Left lung (tissue), 10 donors: Measurements from ENCODE around the gene MEPCE. TPM values are rescaled to one million over a fixed set of nuclear protein-coding genes. Genes with fewer than 3 reads are reported as not detected.
A peak's percentile ranks its signal among the peaks of the same experiment; 100 is the strongest.

Source experiments
- ATAC-seq: fragments of 200-7000 bp; cut with Tn5 transposase; one replicate; pipeline ENCODE4 v1.9.1; 2020; ENCODE audit warnings: moderate library complexity
- DNase-seq, 4 donors: peaks; one replicate each; pipeline ENCODE4 v3.0.0-alpha.2; 2013 to 2020
- H3K27ac ChIP-seq, 2 donors: fragments of 200-600 bp; sonication (generic) in 1 of 2; one replicate each; pipeline versions ENCODE4 v1.5.0 to v1.8.0; 2020 to 2021
- H3K27me3 ChIP-seq, 2 donors: fragments of 200-600 bp; sonication (generic) in 1 of 2; one replicate each; pipeline versions ENCODE4 v1.5.0 to v1.8.0; 2020 to 2021
- H3K36me3 ChIP-seq, 2 donors: fragments of 200-600 bp; sonication (generic) in 1 of 2; one replicate each; pipeline versions ENCODE4 v1.5.0 to v1.8.0; 2020 to 2021
- H3K4me1 ChIP-seq, 2 donors: fragments of 200-600 bp; one replicate each; pipeline ENCODE4 v1.8.0; 2021
- H3K4me3 ChIP-seq, 2 donors: fragments of 200-600 bp; sonication (generic) in 1 of 2; one replicate each; pipeline versions ENCODE4 v1.5.0 to v1.8.0; 2020 to 2021; ENCODE audit warnings: mild to moderate bottlenecking in 1 of 2
- H3K9me3 ChIP-seq, 2 donors: fragments of 200-600 bp; sonication (generic) in 1 of 2; one replicate each; pipeline versions ENCODE4 v1.5.0 to v1.8.0; 2020 to 2021
- CTCF ChIP-seq, 2 donors: fragments of 200-600 bp; sonication (generic) in 1 of 2; IDR thresholded peaks; one replicate each; pipeline versions ENCODE4 v1.5.0 to v1.8.0; 2021; ENCODE audit warnings: antibody characterized with exemption in 2 of 2
- intact Hi-C, 2 donors: fragments of 100-400 bp; cut with DNase I; formaldehyde crosslinking; loops; one replicate each; pipeline versions ENCODE4 v1.11.2 to v1.14.2; 2022
- polyA plus RNA-seq, 6 donors: library from polyadenylated mRNA; unstranded; fragments of 120-200 nt; gene quantifications; one replicate each; pipeline ENCODE4 v1.2.1, GENCODE V29; 2013; ENCODE audit not compliant: insufficient read length in 6 of 6
- total RNA-seq, 2 donors: library from RNA; stranded (reverse); fragmentation: NEBNext Ultra II Directional; extraction: Animal tissue kit (Norgen Biotek cat#: 25700); gene quantifications; one replicate each; pipeline ENCODE4 v1.2.1, GENCODE V29; 2021
- donor health status: DM: no; HTN: yes; CAD: no.
- donor health status: DM: no; HTN: no; CAD: no.

Gene MEPCE
- total and polyA plus RNA-seq, 8 donors, result 25.0 to 49.3 (median 42.6) TPM

- DNase-seq (no peak), ATAC-seq (peak; percentile 36)
- Histone ChIP-seq H3K4me3 (no peak overlapping the region), H3K4me1 (peaks cover 0 to 28% of the 10 kb centered on the region in 2 donors), H3K27ac (no peak overlapping the region), H3K27me3 (peaks cover 0 to 10% of the 10 kb centered on the region in 2 donors), H3K36me3 (peaks cover 0 to under 1% of the 10 kb centered on the region in 2 donors), H3K9me3 (no peaks in the 10 kb centered on the region)
- intact Hi-C loops, result no loop called here
- no peak for TF ChIP-seq CTCF (IDR thresholded peaks at IDR 0.05)
Measured at GRCh38 chr7:100384628-100385294, 44.9 kb upstream of the MEPCE start.

DNA sequence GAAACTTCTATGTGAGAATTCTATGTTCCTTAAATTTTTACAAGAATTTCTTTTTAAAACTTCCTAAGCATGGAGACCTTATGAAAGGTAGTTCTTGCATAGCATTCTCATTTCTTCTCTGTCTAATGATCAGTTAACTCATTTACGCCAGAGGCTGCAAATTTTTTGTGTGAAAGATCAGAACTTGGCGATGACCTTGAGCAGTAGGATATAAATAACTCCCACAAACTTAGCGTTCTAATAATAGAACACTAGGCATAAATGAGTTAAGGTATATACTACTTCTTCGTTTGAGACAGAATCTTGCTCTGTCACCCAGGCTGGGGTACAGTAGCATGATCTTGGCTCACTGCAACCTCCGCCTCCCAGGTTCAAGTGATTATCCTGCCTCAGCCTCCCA, 42.7 kb upstream of the MEPCE start:
- no peak for TF ChIP-seq CTCF (IDR thresholded peaks at IDR 0.05)
- no peak for ATAC-seq
- Histone ChIP-seq H3K9me3 (no peaks in the 10 kb centered on the region), H3K27ac (no peak overlapping the region), H3K4me3 (no peak overlapping the region), H3K27me3 (peaks cover 0 to 10% of the 10 kb centered on the region in 2 donors), H3K36me3 (peaks cover 0 to 7% of the 10 kb centered on the region in 2 donors), H3K4me1 (peaks cover 0 to 8% of the 10 kb centered on the region in 2 donors)
- DNase-seq, result no peak
- intact Hi-C loops, result no loop called here

DNA sequence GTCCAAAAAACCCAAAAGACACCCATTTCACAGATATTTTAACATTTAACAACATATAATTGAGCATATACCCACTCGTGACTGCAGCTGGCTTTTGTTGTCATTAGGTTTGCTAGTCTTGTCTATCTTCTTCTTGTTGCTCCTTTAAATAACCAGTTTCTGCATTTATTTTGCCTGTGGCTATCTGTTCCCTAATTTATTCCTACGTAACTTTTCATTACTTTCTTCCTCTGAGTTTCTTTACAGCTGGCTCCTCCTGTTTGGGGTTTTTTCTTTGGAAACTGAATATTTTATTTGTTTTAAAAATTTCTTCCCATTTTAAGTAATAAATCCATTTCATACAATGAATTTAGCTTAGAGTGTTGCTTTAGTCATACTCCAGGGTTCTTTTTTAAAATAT, 41.9 kb upstream of the MEPCE start:
- intact Hi-C loops, result no loop called here
- no peak for ATAC-seq
- TF ChIP-seq CTCF (IDR thresholded peaks at IDR 0.05), result no peak
- no peak for DNase-seq
- H3K27ac ChIP-seq, result no peak overlapping the region
- peaks cover 0 to 7% of the 10 kb centered on the region in 2 donors for H3K36me3 ChIP-seq
- H3K27me3 ChIP-seq, result peaks cover 0 to 10% of the 10 kb centered on the region in 2 donors
- H3K4me1 ChIP-seq, result peaks cover 0 to 8% of the 10 kb centered on the region in 2 donors
- no peaks in the 10 kb centered on the region for H3K9me3 ChIP-seq
- no peak overlapping the region for H3K4me3 ChIP-seq

DNA sequence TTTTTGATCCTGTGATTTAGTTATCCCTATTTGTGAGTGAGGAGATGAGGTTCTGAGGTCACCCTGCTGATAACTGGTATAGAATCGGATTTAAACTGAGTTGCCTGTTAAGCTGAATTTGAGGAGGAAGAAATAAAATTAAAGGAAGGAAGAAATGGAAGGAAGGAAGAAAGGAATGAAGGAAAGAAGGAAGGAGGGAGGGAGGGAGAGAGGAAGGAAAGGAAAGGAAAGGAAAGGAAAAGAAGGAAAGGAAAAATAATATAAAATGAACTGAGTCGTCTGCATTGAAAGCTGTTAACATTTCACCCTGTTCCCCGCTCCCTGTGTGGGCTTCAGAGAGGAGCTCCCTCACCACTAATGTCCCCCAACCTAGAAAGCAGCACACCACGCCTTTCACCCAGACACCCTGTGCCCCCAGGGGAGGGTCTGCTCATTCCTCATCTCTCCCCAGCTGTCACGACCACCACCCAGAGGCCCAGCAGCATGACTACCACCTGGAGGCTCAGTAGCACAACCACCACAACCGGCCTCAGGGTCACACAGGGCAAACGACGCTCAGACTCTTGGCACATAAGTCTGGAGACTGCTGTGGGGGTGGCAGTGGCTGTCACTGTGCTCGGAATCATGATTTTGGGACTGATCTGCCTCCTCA, 40.1 kb upstream of the MEPCE start:
- H3K27ac ChIP-seq, result no peak overlapping the region
- H3K9me3 ChIP-seq, result no peaks in the 10 kb centered on the region
- H3K4me3 ChIP-seq, result no peak overlapping the region
- TF ChIP-seq CTCF (IDR thresholded peaks at IDR 0.05), result no peak
- no peak for ATAC-seq
- peaks cover 0 to 8% of the 10 kb centered on the region in 2 donors for H3K4me1 ChIP-seq
- H3K36me3 ChIP-seq, result peaks cover 0 to 7% of the 10 kb centered on the region in 2 donors
- intact Hi-C loops, result no loop called here
- H3K27me3 ChIP-seq, result peaks cover 0 to 10% of the 10 kb centered on the region in 2 donors
- DNase-seq, result no peak

DNA sequence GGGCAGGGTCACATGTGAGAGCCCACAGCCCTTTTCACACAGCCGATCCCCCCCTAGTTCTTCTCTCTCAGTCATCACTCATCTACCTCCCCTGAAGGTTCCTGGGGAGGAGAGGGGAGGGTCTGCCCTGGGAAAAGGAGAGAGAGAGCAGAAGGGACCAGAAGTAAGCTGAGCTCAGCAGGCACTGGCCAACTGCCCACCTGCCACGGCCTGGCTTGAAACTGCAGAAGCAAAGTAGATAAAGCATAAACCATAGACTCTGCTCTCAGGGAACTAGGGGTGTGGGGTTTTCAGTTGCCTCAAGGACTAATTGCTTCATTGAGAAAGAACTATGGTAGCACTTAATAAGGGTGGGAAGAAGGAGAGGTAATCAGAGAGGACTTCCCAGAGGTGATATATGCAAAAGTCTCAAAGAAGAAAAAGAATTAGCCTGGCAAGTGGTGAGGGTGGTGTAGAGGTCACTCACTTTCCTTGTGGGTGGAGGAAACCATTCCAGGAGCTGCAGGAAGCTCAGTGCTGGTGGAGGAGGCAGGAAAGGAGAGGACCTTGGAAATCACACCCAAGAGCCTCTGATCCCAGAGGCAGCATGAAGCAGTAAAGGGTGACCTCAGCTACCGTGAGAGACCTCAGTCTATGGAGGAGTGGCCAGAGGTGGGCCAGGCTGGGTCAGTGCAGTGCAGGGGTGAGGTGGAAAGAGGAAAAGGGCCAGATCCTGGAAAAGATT, 39.2 kb upstream of the MEPCE start:
- H3K27ac ChIP-seq, result no peak overlapping the region
- TF ChIP-seq CTCF (IDR thresholded peaks at IDR 0.05), result no peak
- H3K4me3 ChIP-seq, result no peak overlapping the region
- peaks cover 0 to 10% of the 10 kb centered on the region in 2 donors for H3K27me3 ChIP-seq
- ATAC-seq (no peak), DNase-seq (no peak)
- intact Hi-C loops, result no loop called here
- peaks cover 0 to 7% of the 10 kb centered on the region in 2 donors for H3K36me3 ChIP-seq
- H3K9me3 ChIP-seq, result no peaks in the 10 kb centered on the region
- H3K4me1 ChIP-seq, result no peaks in the 10 kb centered on the region
